Endothelial cell of umbilical vein (primary cell): Measurements from ENCODE around the gene QTRT2.

ENCODE experiments used
- CTCF ChIP-seq, 2 donors: IDR thresholded peaks; 1 replicate in 1 of 2; 2 replicates in 1 of 2; pipeline ENCODE4 v1.5.1; 2011; ENCODE audit warnings: low read length in 2 of 2, mild to moderate bottlenecking in 2 of 2, moderate library complexity in 2 of 2, control low read depth in 1 of 2, inconsistent platforms in 1 of 2, low read depth in 1 of 2; ENCODE audit not compliant: insufficient read depth in 1 of 2; ENCODE audit errors: extremely low read depth in 1 of 2
- EZH2 ChIP-seq: IDR thresholded peaks from 2 replicates; pipeline ENCODE4 v1.6.1; 2012; ENCODE audit warnings: borderline replicate concordance, low read depth, mild to moderate bottlenecking, moderate library complexity, low read length, inconsistent platforms; ENCODE audit not compliant: severe bottlenecking
- FOS ChIP-seq: IDR thresholded peaks from 2 replicates; pipeline ENCODE4 v1.6.1; 2011; ENCODE audit warnings: mild to moderate bottlenecking, low read length, moderate library complexity, borderline replicate concordance; ENCODE audit not compliant: insufficient read depth
- JUN ChIP-seq: IDR thresholded peaks from 2 replicates; pipeline ENCODE4 v1.6.1; 2011; ENCODE audit warnings: borderline replicate concordance, low read depth; ENCODE audit not compliant: insufficient read length, insufficient read depth
- MAX ChIP-seq: IDR thresholded peaks from 2 replicates; pipeline ENCODE4 v1.6.1; 2011; ENCODE audit not compliant: insufficient read depth, insufficient read length
- MYC ChIP-seq: IDR thresholded peaks from one replicate; pipeline ENCODE4 v1.6.1; 2011; ENCODE audit warnings: mild to moderate bottlenecking, low read depth, low read length
- POLR2A ChIP-seq: IDR thresholded peaks from 2 replicates; pipeline ENCODE4 v1.6.1; 2012; ENCODE audit warnings: low read depth, mild to moderate bottlenecking, control low read depth, low read length
- POLR2AphosphoS5 ChIP-seq: IDR thresholded peaks from 2 replicates; pipeline ENCODE4 v1.6.1; 2012; ENCODE audit warnings: low read depth, mild to moderate bottlenecking, control low read depth, low read length, moderate library complexity; ENCODE audit not compliant: insufficient read depth

- TF ChIP-seq CTCF (IDR thresholded peaks at IDR 0.05; ENCODE audit: extremely low read depth in 1 of 2, insufficient read depth in 1 of 2, low read depth in 1 of 2, low read length in 2 of 2) = no peak
- no peak for TF ChIP-seq EZH2
- no peak for TF ChIP-seq POLR2AphosphoS5
- no peak for TF ChIP-seq POLR2A
- no peak for TF ChIP-seq MAX
- TF ChIP-seq MYC = no peak
- TF ChIP-seq JUN = no peak
- no peak for TF ChIP-seq FOS
Observed at GRCh38 chr3:114022145-114022802, 34.3 kb upstream of the QTRT2 start.
